ENCODE measurements around the gene ULBP2.

ULBP2 gene, protein sequence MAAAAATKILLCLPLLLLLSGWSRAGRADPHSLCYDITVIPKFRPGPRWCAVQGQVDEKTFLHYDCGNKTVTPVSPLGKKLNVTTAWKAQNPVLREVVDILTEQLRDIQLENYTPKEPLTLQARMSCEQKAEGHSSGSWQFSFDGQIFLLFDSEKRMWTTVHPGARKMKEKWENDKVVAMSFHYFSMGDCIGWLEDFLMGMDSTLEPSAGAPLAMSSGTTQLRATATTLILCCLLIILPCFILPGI

DNA sequence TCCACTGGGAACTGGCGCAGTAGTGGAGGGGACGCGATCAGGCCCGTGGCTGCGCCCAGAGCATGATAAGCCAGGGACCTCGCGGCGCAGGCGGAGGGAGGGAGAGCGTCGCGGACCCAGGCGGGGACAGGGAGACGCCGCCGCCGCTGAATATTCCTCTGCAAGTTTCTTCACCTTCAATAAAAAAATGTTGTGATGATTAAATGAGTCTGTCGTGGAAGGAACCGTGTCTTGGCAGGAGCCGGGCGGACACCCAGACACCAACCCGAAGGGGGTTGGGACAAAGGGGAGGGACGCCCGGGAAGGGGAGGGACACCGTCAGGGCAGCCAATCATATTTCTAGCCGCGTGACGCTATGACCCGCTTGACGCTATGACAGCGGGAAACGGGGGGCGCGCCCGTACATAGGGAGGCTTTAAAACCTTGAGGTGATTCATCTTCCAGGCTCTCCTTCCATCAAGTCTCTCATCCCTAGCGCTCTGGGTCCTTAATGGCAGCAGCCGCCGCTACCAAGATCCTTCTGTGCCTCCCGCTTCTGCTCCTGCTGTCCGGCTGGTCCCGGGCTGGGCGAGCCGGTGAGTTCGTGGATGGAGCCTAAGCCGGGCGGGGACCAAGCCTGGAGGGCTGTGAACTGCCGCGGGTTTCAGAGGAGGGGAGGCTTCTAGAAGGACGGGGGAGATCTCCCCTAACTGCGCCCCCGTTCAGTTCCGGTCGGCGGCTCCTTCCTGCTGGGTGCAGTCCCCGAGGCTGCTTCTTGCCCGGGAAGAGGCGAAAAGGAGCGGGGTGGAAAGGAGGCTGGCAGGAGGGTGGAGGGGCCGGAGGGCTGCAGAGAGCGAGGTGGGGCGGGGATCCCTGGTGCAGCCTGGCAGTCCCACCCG lies at the start of gene ULBP2:
TSS of gene ULBP2 (plus strand) at position 432 of the 878 bp plus-strand sequence. CDS start at position 491, 59 bp downstream.
- peak; percentile 81 for DNase-seq (ENCODE audit: low spot score)
- H3K9me3 Mint-ChIP-seq, result no peaks in the 10 kb centered on the region
- peaks cover 25% of the 10 kb centered on the region for H3K4me1 Mint-ChIP-seq (ENCODE audit: low read depth)
- peak within 1 kb of the TSS; percentile 89 for H3K4me3 Mint-ChIP-seq
- peaks cover 71% of the 10 kb centered on the region for H3K27me3 Mint-ChIP-seq (ENCODE audit: low read depth)
- H3K27ac Mint-ChIP-seq, result peak within 1 kb of the TSS; percentile 63
- no peaks in the 10 kb centered on the region for H3K36me3 Mint-ChIP-seq (ENCODE audit: low read depth)

DNA sequence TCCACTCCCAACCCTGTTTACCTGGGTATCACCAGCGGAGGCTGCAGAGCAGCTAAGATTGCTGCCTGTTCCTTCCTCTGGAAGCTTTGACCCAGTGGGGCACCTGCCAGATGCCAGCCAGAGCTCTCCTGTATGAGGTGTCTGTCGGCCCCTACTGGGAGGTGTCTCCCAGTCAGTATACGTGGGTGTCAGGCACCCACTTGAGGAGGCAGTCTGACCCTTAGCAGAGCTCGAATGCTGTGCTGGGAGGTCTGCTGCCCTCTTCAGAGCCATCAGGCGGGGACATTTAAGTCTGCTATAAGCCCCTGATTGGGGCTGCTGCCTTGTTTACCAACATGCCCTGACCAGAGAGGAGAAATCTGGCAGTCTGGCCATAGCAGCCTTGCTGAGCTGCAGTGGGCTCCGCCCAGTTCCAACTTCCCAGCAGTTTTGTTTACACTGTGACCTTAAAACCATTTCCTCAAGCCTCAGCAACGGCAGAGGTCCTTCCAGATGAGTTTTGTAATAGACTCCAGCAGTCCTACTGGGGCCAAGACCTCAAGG lies 46.7 kb upstream of the ULBP2 start:
- DNase-seq (ENCODE audit: low spot score), result no peak
- no peak overlapping the region for H3K4me3 Mint-ChIP-seq
- H3K9me3 Mint-ChIP-seq, result no peaks in the 10 kb centered on the region
- no peak overlapping the region for H3K27ac Mint-ChIP-seq
- peaks cover 27% of the 10 kb centered on the region for H3K4me1 Mint-ChIP-seq (ENCODE audit: low read depth)
- peaks cover 23% of the 10 kb centered on the region for H3K27me3 Mint-ChIP-seq (ENCODE audit: low read depth)
- H3K36me3 Mint-ChIP-seq (ENCODE audit: low read depth), result no peaks in the 10 kb centered on the region

DNA sequence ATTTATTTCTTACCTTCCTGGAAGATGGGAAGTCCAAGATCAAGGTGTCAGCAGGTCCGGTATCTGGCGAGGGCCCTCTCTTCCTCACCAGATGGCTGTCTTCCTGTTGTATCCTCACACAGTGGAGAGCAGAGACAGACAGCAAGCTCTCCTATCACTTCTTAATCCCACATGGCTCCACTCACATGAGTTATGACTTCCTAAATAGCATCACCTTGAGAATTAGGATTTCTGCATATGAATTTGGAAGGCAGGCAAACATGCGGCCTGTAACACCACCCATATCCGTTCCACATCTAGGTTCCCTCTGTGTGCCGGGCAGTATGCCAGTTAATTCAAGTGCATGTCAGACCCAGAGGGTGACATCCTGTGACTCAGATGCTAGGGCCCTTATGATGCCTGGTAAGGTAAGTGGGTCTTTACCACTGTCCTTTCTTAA lies 46.0 kb upstream of the ULBP2 start:
- DNase-seq (ENCODE audit: low spot score), result no peak
- H3K36me3 Mint-ChIP-seq (ENCODE audit: low read depth), result no peaks in the 10 kb centered on the region
- H3K27ac Mint-ChIP-seq, result peak overlapping the region; percentile 13
- H3K9me3 Mint-ChIP-seq, result no peaks in the 10 kb centered on the region
- no peak overlapping the region for H3K4me3 Mint-ChIP-seq
- H3K4me1 Mint-ChIP-seq (ENCODE audit: low read depth), result peaks cover 27% of the 10 kb centered on the region
- H3K27me3 Mint-ChIP-seq (ENCODE audit: low read depth), result peaks cover 23% of the 10 kb centered on the region

DNA sequence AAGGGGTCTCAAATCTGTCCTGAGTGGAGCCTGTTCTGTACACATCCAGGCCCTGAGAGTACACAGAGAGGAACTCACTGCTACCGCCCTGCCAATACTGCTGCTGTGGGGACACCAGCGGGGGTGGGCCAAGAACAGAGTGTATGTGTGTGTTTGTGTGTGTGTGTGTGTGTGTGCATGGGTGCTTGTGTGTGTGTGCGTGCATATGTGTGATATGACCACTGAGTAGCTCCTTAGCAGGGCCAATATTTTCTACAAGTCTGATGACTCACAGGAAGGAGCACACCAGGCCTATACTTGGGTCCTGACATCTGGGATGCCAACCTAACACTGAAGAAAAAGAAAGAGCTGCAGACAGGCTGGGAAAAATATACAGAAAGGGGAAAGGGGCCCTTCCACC lies 45.3 kb upstream of the ULBP2 start:
- H3K27me3 Mint-ChIP-seq (ENCODE audit: low read depth), result peaks cover 23% of the 10 kb centered on the region
- no peaks in the 10 kb centered on the region for H3K9me3 Mint-ChIP-seq
- H3K4me3 Mint-ChIP-seq, result no peak overlapping the region
- no peaks in the 10 kb centered on the region for H3K36me3 Mint-ChIP-seq (ENCODE audit: low read depth)
- no peak for DNase-seq (ENCODE audit: low spot score)
- H3K27ac Mint-ChIP-seq, result no peak overlapping the region
- peaks cover 24% of the 10 kb centered on the region for H3K4me1 Mint-ChIP-seq (ENCODE audit: low read depth)

DNA sequence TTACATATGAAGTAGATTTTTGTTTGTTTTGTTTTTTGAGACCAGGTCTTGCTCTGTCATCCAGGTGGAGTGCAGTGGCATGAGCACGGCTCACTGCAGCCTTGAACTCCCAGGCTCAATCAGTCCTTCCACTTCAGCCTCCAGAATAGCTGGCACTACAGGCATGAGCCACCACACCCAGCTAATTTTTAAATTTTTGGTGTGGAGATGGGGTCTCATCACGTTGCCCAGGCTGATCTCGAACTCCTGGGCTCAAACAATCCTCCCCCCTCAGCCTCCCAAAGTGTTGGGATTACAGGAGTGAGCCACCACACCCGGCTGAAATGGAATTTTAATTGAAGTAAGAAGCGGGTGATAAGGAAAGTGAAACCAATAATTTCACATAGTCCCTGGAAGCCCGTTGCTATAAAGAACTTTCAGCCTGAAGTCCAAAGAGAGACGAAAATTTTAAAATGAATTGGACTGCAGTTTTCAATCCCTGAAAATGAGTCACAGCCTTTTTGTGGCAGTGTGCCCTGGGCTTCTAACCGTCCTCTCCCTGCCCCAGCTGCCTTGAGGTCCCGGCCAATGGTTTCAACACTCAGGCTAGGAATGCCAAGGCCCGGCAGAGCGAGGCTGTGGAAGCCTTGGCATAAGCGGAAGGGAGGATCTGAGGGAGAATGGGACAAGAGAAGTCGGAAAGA lies 44.7 kb upstream of the ULBP2 start:
- DNase-seq (ENCODE audit: low spot score), result no peak
- Mint-ChIP-seq H3K9me3 (no peaks in the 10 kb centered on the region), H3K36me3 (ENCODE audit: low read depth) (no peaks in the 10 kb centered on the region), H3K4me3 (no peak overlapping the region), H3K4me1 (ENCODE audit: low read depth) (peaks cover 23% of the 10 kb centered on the region), H3K27me3 (ENCODE audit: low read depth) (peaks cover 23% of the 10 kb centered on the region), H3K27ac (no peak overlapping the region)

DNA sequence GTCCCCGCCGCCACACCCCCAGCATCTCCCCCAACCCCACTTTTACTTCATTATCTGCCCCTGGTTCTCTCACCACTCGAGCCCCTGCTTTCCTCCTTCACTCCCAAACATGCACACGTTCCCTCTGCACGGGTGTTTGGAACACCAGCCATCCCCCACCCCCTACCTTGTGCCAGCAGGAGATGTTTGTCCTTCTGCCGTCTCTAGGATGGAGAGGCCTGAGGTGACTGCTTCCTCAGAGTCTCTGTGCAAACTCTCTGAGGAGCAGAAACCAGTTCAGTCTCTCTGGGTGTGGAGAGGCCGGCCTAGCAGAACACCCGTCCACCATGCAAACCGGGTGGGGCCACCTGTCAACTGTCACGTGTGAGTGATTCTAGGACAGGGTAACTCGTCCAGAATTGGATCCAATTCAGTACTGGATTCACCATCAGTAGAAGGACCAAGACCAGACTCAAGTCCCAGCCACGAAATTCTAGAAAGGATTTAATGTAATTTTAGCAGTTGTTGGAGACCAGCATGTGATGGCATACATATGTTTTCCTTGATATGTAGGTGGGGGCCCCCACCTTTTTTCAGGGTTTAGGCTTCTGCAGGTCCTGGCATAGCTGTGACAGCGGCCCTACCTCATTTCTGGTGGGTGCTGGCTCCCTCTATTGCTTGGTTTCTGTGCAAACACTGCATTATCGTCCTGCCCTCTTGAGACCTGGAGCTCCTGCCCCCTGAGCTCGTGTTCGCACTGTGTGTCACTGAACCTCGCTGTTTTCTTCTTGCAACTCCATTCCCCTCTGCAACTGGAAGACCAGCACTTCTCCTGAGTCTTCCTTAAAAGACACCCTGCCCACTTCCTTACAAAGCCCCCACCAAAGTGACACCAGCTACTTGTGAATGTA lies 43.7 kb upstream of the ULBP2 start, which contains the start of gene RAET1E:
TSS of gene RAET1E (minus strand) at position 259 of the 890 bp plus-strand sequence. CDS start 7,212 bp downstream, outside the sequence.
- peaks cover 15% of the 10 kb centered on the region for H3K4me1 Mint-ChIP-seq (ENCODE audit: low read depth)
- peaks cover 25% of the 10 kb centered on the region for H3K27me3 Mint-ChIP-seq (ENCODE audit: low read depth)
- no peak within 1 kb of the TSS for H3K4me3 Mint-ChIP-seq
- no peak for DNase-seq (ENCODE audit: low spot score)
- no peaks in the 10 kb centered on the region for H3K36me3 Mint-ChIP-seq (ENCODE audit: low read depth)
- H3K27ac Mint-ChIP-seq, result no peak within 1 kb of the TSS
- no peaks in the 10 kb centered on the region for H3K9me3 Mint-ChIP-seq

DNA sequence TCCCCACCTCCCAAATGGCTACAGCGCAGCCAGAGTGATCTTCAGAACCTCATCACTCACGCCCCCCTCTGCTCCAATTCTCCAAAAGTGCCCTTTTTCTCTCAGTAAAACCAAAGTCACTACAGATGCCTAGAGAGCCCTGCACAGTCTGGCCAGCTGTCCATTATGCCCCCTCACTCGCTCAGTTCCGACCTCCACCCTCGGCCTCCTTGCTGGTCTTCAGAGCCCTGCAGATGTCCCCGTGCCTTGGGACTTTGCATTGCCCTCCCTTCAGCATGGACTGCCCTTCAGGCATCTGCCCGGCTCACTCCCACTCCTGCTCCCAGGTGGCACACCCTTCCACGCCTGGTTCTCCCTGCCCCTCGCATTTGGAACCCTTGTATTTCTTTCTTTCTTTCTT lies 42.8 kb upstream of the ULBP2 start:
- no peak overlapping the region for H3K4me3 Mint-ChIP-seq
- peaks cover 12% of the 10 kb centered on the region for H3K4me1 Mint-ChIP-seq (ENCODE audit: low read depth)
- no peaks in the 10 kb centered on the region for H3K36me3 Mint-ChIP-seq (ENCODE audit: low read depth)
- no peak for DNase-seq (ENCODE audit: low spot score)
- H3K27me3 Mint-ChIP-seq (ENCODE audit: low read depth), result peaks cover 23% of the 10 kb centered on the region
- no peak overlapping the region for H3K27ac Mint-ChIP-seq
- no peaks in the 10 kb centered on the region for H3K9me3 Mint-ChIP-seq

DNA sequence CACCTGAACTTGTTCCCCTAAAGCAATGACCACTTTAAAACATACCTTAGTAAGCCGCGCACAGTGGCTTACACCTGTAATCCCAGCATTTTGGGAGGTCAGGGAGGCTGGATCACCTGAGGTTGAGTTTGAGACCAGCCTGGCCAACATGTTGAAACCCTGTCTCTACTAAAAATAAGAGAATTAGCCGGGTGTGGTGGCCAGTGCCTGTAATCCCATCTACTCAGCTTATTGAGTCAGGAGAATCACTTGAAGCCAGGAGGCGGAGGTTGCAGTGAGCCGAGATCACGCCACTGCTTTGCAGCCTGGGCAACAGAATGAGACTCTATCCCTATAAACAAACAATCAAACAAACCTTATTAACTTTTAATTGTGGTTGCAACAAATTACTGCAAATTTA lies 42.3 kb upstream of the ULBP2 start:
- no peak overlapping the region for H3K27ac Mint-ChIP-seq
- H3K4me1 Mint-ChIP-seq (ENCODE audit: low read depth), result peaks cover 12% of the 10 kb centered on the region
- H3K4me3 Mint-ChIP-seq, result no peak overlapping the region
- DNase-seq (ENCODE audit: low spot score), result no peak
- H3K36me3 Mint-ChIP-seq (ENCODE audit: low read depth), result no peaks in the 10 kb centered on the region
- peaks cover 18% of the 10 kb centered on the region for H3K27me3 Mint-ChIP-seq (ENCODE audit: low read depth)
- H3K9me3 Mint-ChIP-seq, result no peaks in the 10 kb centered on the region

DNA sequence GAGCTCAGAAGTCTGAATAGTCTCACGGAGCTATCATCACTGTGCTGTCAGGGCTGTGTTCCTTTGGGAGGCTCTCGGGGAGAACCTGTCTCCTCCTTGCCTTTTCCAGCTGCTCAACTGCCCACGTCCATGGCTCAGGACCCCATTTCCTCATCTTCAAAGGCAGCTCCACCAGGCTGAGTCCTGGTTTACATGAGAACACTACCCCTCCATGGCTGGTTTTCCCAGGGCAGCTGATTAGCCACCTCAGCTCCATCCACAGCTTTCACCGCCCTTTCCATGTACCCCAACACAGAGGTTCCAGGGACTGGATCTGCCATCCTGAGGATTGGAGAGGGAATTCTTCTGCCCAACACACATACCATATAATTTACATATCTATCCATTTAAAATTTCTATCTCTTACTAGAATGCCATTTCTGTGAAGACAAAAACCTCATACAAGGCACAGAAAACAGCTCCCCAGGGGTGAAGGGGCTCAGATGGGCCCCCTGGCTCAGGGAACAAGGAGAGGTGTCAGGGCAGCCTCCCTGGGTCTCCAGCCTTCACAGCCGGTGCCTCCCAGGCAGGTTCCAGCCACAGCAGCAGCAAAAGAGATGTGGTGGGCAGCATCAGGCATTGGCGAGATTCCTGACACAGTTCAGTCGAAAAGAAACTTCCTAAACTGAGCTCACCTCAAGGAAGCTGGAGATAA lies 41.7 kb upstream of the ULBP2 start:
- H3K9me3 Mint-ChIP-seq, result no peaks in the 10 kb centered on the region
- no peak for DNase-seq (ENCODE audit: low spot score)
- H3K27me3 Mint-ChIP-seq (ENCODE audit: low read depth), result peaks cover 17% of the 10 kb centered on the region
- no peak overlapping the region for H3K4me3 Mint-ChIP-seq
- H3K4me1 Mint-ChIP-seq (ENCODE audit: low read depth), result peaks cover 12% of the 10 kb centered on the region
- no peaks in the 10 kb centered on the region for H3K36me3 Mint-ChIP-seq (ENCODE audit: low read depth)
- no peak overlapping the region for H3K27ac Mint-ChIP-seq

DNA sequence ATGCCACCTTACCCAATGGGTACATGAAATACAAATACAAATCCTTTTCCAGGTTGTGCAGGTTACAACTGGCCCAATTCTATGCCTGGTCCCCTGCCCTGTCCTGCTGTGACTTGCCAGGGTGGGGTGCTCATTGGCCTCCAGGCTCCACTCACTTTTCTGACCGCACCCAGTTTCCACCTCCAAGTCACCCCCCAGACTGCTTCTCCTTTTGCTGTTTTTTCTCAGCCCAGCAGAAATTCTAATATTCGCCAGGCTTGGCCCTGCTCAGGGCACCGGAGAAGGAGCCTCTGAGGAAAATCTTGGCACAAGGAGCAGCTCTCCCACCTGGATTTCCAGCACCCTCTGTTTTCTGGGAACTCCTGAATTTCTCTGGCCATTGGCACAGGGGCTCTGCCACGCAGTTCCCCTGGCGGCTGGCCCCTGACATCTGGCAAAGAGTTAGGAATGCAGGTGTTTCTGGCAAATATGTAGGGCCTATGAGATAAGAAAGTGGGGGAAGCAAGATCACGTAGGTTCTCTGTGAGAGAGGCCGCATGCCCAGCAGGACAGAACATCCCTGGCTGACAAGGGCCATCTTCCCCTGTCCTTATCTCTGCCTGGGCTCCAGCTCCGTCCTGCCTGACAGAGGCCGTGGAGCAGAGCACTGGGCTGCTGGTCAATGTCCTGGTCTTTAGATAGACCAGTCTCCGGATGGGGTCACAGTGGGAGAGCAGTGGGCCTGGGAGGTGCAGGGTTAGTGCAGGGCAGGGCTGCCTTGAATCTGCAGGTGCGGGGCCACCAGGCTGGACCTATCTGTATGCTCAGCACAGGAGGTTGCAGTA lies 41.0 kb upstream of the ULBP2 start:
- H3K4me1 Mint-ChIP-seq (ENCODE audit: low read depth), result peaks cover 9% of the 10 kb centered on the region
- H3K27ac Mint-ChIP-seq, result no peak overlapping the region
- no peak overlapping the region for H3K4me3 Mint-ChIP-seq
- no peaks in the 10 kb centered on the region for H3K9me3 Mint-ChIP-seq
- no peak for DNase-seq (ENCODE audit: low spot score)
- peaks cover 17% of the 10 kb centered on the region for H3K27me3 Mint-ChIP-seq (ENCODE audit: low read depth)
- H3K36me3 Mint-ChIP-seq (ENCODE audit: low read depth), result no peaks in the 10 kb centered on the region

DNA sequence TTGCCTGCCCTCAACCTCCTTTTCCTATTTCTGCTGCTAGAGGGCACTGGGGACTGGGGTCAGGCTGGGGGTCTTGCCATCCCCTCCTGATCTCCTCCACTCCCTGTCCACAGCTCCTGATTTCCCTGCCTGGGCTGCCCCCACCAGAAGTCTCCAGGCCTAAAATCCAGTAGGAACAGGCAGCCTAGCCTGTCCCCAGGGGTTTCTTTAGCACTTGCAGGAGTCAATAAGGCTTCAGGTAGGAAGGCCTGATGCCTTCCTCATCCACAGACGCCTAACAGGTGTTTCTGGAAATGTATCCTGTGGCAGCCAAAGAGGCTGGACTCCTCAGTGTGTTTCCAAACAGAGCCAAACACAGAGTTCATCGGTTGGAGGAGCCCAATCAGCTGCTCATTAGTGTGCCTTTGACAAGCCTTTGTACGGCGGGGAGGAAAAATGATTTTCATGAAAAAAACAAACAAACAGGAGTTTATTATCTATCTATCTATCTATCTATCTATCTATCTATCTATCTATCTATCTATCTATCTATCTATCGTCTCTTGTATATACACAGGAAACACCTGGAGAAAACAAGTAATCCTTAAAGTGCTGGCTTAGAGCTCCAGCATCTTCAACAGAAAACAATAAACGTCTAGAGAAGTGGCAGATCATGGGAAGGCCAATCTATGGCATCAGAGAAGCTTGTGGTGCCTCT lies 40.2 kb upstream of the ULBP2 start:
- Mint-ChIP-seq H3K4me3 (no peak overlapping the region), H3K36me3 (ENCODE audit: low read depth) (no peaks in the 10 kb centered on the region), H3K27ac (no peak overlapping the region), H3K4me1 (ENCODE audit: low read depth) (peaks cover 1% of the 10 kb centered on the region), H3K9me3 (no peaks in the 10 kb centered on the region), H3K27me3 (ENCODE audit: low read depth) (peaks cover 17% of the 10 kb centered on the region)
- DNase-seq (ENCODE audit: low spot score), result no peak
